A673 (cell line): ENCODE data around the gene PARM1. TPM values are rescaled to one million over a fixed set of nuclear protein-coding genes. Genes with fewer than 3 reads are reported as not detected.

Experiments used
- BruUV-seq: library from RNA; stranded (reverse); fragments of 400-500 nt; replicated peaks from 2 replicates; lab custom pipeline; 2021; lab: Mats Ljungman, UMichigan
- CTCF ChIA-PET: fragments of 300-600 bp; sonication (Branson Sonifier 250); formaldehyde crosslinking; loops from one replicate; lab custom pipeline; 2022; ENCODE audit warnings: antibody characterized with exemption; lab: Charles Lee
- POLR2A ChIA-PET: fragments of 300-600 bp; sonication (Branson Sonifier 250); formaldehyde crosslinking; loops from one replicate; lab custom pipeline; 2022; ENCODE audit warnings: antibody characterized with exemption; ENCODE audit not compliant: low non-redundant PET; lab: Charles Lee
- DNase-seq: peaks from one replicate; pipeline ENCODE4 v3.0.0-alpha.2; 2015; ENCODE audit warnings: low spot score
- H3K27ac ChIP-seq: fragments of 200-600 bp; sonication (generic); 2 replicates; pipeline ENCODE4 v1.5.1; 2016; ENCODE audit warnings: mixed run types, low read depth, mild to moderate bottlenecking, mixed read lengths, antibody characterized with exemption, low read length; ENCODE audit not compliant: poor library complexity, severe bottlenecking
- H3K27me3 ChIP-seq: fragments of 200-600 bp; sonication (generic); replicated peaks from 2 replicates; pipeline ENCODE4 v1.6.1; 2017; ENCODE audit warnings: mixed run types, low read depth, mild to moderate bottlenecking, mixed read lengths, antibody characterized with exemption, low read length; ENCODE audit not compliant: insufficient read depth, poor library complexity
- H3K36me3 ChIP-seq: fragments of 200-600 bp; sonication (generic); 2 replicates; pipeline ENCODE4 v1.6.1; 2016; ENCODE audit warnings: mixed run types, mild to moderate bottlenecking, mixed read lengths, antibody characterized with exemption, low read length; ENCODE audit not compliant: insufficient read depth, poor library complexity, severe bottlenecking
- H3K4me1 ChIP-seq: fragments of 200-600 bp; sonication (generic); 2 replicates; pipeline ENCODE4 v1.6.1; 2017; ENCODE audit warnings: mixed run types, mild to moderate bottlenecking, mixed read lengths, antibody characterized with exemption, low read length; ENCODE audit not compliant: insufficient read depth, poor library complexity, severe bottlenecking
- H3K4me3 ChIP-seq: fragments of 200-600 bp; sonication (generic); 2 replicates; pipeline ENCODE4 v1.5.1; 2016; ENCODE audit warnings: low read depth, mixed run types, mild to moderate bottlenecking, mixed read lengths, low read length; ENCODE audit not compliant: poor library complexity, severe bottlenecking
- H3K9me3 ChIP-seq: fragments of 200-600 bp; sonication (generic); 2 replicates; pipeline ENCODE4 v1.6.1; 2016; ENCODE audit warnings: mixed run types, low read depth, mild to moderate bottlenecking, mixed read lengths, antibody characterized with exemption, low read length; ENCODE audit not compliant: poor library complexity, severe bottlenecking
- CTCF ChIP-seq: fragments of 300-800, 200-600 bp; sonication (generic); conservative IDR thresholded peaks from 2 replicates; pipeline ENCODE4 v1.5.1; 2017; ENCODE audit warnings: low read depth, mild to moderate bottlenecking, antibody characterized with exemption, low read length, moderate library complexity, mixed read lengths
- EZH2 ChIP-seq: fragments of 200-600 bp; sonication (generic); IDR thresholded peaks from 2 replicates; pipeline ENCODE4 v1.6.1; 2017; ENCODE audit warnings: borderline replicate concordance, low read depth, mild to moderate bottlenecking, mixed read lengths, antibody characterized with exemption, low read length; ENCODE audit not compliant: poor library complexity, severe bottlenecking
- intact Hi-C: fragments of 100-400 bp; cut with micrococcal nuclease; formaldehyde crosslinking; loops from one replicate; pipeline ENCODE4 v1.10.0; 2022; ENCODE audit not compliant: unreplicated experiment
- total RNA-seq: library from RNA; stranded (reverse); gene quantifications from 2 replicates; pipeline ENCODE4 v1.2.3, GENCODE V29; 2021

PARM1 gene
- total RNA-seq, 1 experiment from 2014 or later, result 12.3 TPM

GRCh38 chr4:75099321-75099720, 166.4 kb downstream of the PARM1 start:
- Histone ChIP-seq H3K27me3 (no peaks in the 10 kb centered on the region), H3K4me1 (no peaks in the 10 kb centered on the region), H3K4me3 (no peak overlapping the region), H3K27ac (no peak overlapping the region), H3K36me3 (no peaks in the 10 kb centered on the region), H3K9me3 (no peaks in the 10 kb centered on the region)
- CTCF ChIA-PET, result no interaction called here
- BruUV-seq, result no TSS peak
- no peak for DNase-seq
- intact Hi-C loops, result no loop called here
- TF ChIP-seq EZH2 (no peak), CTCF (no peak)
- POLR2A ChIA-PET, result no interaction called here

Other genes with a start within 250 kb of the PARM1 start
- 0.11 TPM in 1 of 2 replicates, not detected in the other for gene BTC, start 138.6 kb upstream of the PARM1 start, total RNA-seq